Naive thymus-derived CD8-positive, alpha-beta T cell (primary cell): ENCODE measurements around the gene SOBP. TPM values are rescaled to one million over a fixed set of nuclear protein-coding genes. Genes with fewer than 3 reads are reported as not detected.
A peak's percentile ranks its signal among the peaks of the same experiment; 100 is the strongest.

ENCODE experiments used
- ATAC-seq, 2 donors: fragments of 150-1000 bp; cut with Tn5 transposase in 1 of 2; sonication (Bioruptor Pico), chemical (Tn5 transposase) in 1 of 2; 1 replicate in 1 of 2; 2 replicates in 1 of 2; pipeline ENCODE4 v1.10.0; 2021; ENCODE audit warnings: mild to moderate bottlenecking in 2 of 2, moderate library complexity in 2 of 2
- POLR2A ChIA-PET: fragments of 350-600 bp; sonication (Branson Sonifier 250); formaldehyde crosslinking; loops from one replicate; lab custom pipeline; 2021; ENCODE audit warnings: antibody characterized with exemption; lab: Charles Lee
- DNase-seq, 10 donors: peaks; one replicate each; pipeline versions ENCODE4 v3.0.0 to v3.0.0-alpha.2; 2020 to 2022
- H3K27ac Mint-ChIP-seq, 10 donors: one replicate each; pipeline ENCODE4 v1.8.0; 2020 to 2022; ENCODE audit warnings: mild to moderate bottlenecking in 10 of 10, mixed read lengths in 10 of 10, moderate library complexity in 4 of 10, inconsistent platforms in 1 of 10
- H3K27me3 Mint-ChIP-seq, 5 donors: one replicate each; pipeline ENCODE4 v1.8.0; 2021 to 2022; ENCODE audit warnings: mixed read lengths in 5 of 5
- H3K36me3 Mint-ChIP-seq, 3 donors: one replicate each; pipeline ENCODE4 v1.8.0; 2020 to 2022; ENCODE audit warnings: mixed read lengths in 3 of 3, mild to moderate bottlenecking in 2 of 3, inconsistent platforms in 1 of 3
- H3K4me1 Mint-ChIP-seq, 4 donors: one replicate each; pipeline ENCODE4 v1.8.0; 2021 to 2022; ENCODE audit warnings: mixed read lengths in 4 of 4
- H3K4me3 Mint-ChIP-seq, 10 donors: one replicate each; pipeline ENCODE4 v1.8.0; 2020 to 2022; ENCODE audit warnings: mild to moderate bottlenecking in 10 of 10, mixed read lengths in 10 of 10, moderate library complexity in 6 of 10, inconsistent platforms in 1 of 10
- H3K9me3 Mint-ChIP-seq, 9 donors: one replicate each; pipeline ENCODE4 v1.8.0; 2020 to 2022; ENCODE audit warnings: mixed read lengths in 9 of 9, mild to moderate bottlenecking in 3 of 9, inconsistent platforms in 1 of 9, moderate library complexity in 1 of 9
- polyA plus RNA-seq, 3 donors: library from polyadenylated mRNA; unstranded; fragments of 300-500 nt; fragmentation: Illumina TruSeq; gene quantifications; one replicate each; pipeline ENCODE4 v1.2.3, GENCODE V29; 2021
- total RNA-seq, 8 experiments: library from RNA in 2 of 8; stranded (reverse) in 2 of 8; gene quantifications; one replicate each; pipeline ENCODE4 v1.2.3 and lab custom pipeline; 2021 to 2026

Gene SOBP
- total and polyA plus RNA-seq, 5 experiments from 2014 or later: 0.05 to 1.4 (median 0.39) TPM

DNA sequence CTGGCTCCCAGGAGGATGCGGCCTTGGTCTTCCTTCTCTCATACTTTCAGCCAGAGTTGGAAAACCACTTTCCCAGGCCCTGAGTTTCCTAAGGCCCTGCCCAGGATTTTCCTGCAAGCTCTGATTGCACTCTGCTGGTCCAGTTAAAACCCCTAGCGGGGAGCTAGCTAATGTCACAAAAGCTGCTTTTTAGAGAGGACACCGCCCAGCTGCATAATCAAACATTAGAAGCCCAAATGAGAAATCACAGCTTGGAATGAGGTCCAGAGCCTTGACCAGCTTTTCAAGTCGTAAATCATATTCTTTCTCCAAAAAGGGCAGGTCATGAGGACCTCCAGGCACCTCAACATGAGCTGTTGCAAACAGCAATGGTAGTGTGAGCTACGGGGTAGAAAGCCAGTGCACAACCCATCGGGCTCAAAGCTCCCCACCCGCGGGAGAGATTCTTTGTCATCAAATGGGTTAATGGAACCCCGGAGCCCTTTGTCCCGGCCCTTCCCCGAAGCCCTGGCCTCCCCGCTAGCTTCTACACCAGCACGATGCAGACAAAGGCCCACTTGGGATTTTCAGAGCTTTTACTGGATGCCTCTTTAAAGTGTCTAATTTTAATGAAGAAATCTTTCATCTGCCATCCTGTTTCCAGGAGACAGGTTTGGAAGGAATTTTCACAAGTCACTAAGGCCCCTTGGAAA, 200.2 kb downstream of the SOBP start:
- Mint-ChIP-seq H3K36me3 (peaks cover 0 to 4% (median 0%) of the 10 kb centered on the region in 3 donors), H3K4me3 (no peak overlapping the region), H3K27ac (no peak overlapping the region), H3K27me3 (no peaks in the 10 kb centered on the region), H3K4me1 (peaks cover 0 to 2% (median 0%) of the 10 kb centered on the region in 4 donors), H3K9me3 (no peaks in the 10 kb centered on the region)
- POLR2A ChIA-PET: interaction anchor here (0.6 to 0.8 kb wide), 2 partner anchors 9 to 203 kb away, joined by 3 read pairs; no protein-coding TSS in a partner anchor
- no peak for DNase-seq
- no peak for ATAC-seq

DNA sequence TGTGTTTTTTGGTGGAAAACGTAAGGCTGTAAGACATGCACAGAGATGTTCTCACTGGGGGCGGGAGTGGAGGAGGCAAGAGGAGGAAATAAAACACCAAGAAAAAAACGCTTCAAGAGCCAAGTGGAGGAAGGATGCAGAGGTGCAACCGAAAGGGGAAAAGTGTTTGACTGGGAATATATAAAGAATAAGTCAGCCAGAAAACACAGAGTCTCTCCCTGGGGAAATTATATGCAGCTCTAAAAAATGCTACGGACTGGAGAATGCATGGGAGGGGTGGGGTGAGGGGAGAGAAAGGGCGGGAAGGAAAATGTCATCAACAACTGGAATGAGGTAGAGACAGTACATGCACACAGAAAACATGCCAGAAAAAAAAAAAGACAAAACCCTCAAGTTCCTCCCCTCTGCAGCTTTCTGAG, 200.7 kb downstream of the SOBP start:
- POLR2A ChIA-PET: interaction anchor here (0.6 to 0.8 kb wide), 2 partner anchors 8 to 203 kb away, joined by 3 read pairs; no protein-coding TSS in a partner anchor
- no peaks in the 10 kb centered on the region for H3K27me3 Mint-ChIP-seq
- no peak overlapping the region for H3K27ac Mint-ChIP-seq
- H3K36me3 Mint-ChIP-seq: peaks cover 0 to 4% (median 0%) of the 10 kb centered on the region in 3 donors
- no peaks in the 10 kb centered on the region for H3K9me3 Mint-ChIP-seq
- H3K4me1 Mint-ChIP-seq: peaks cover 0 to 2% (median 0%) of the 10 kb centered on the region in 4 donors
- DNase-seq (no peak), ATAC-seq (no peak)
- H3K4me3 Mint-ChIP-seq: no peak overlapping the region

DNA sequence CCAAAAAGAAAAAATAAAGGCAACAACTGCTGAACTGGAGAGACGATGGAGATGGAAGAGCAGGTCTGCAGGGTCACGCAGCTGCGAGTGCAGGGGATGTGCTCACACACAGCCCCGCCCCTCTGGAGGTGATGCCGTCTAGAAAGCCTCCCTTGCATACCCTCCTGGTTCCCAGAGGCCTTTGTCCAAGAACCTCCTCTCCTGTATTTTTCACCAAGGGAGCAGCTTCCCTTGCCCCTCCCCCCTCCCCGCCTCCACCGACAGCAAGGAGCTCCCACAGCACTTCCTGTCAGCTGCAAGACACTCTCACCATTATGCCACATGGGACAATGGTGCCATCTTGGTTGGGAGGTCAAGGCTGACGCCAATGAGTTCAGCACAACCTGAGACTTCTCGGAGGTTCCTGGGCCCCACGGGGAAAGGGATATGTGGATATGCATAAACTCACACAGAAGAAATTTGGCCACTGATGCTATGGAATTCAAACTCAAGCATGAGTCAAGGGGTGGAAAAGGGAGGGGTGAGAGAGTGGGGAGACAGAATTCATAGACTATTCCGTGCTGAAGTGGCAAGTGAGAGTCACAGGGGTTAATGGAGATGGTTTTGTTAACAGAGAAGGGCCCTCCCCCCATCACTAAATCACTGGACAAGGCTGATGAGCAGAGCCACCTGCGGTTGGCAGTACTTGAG, 201.3 kb downstream of the SOBP start:
- H3K27ac Mint-ChIP-seq: no peak overlapping the region
- no peak for ATAC-seq
- no peaks in the 10 kb centered on the region for H3K27me3 Mint-ChIP-seq
- peaks cover 0 to 4% (median 0%) of the 10 kb centered on the region in 3 donors for H3K36me3 Mint-ChIP-seq
- H3K4me3 Mint-ChIP-seq: no peak overlapping the region
- H3K4me1 Mint-ChIP-seq: peaks cover 0 to 5% (median 0%) of the 10 kb centered on the region in 4 donors
- H3K9me3 Mint-ChIP-seq: no peaks in the 10 kb centered on the region
- POLR2A ChIA-PET: interaction anchor here (0.8 kb wide), 1 partner anchor 8 kb away, joined by 3 read pairs; no protein-coding TSS in a partner anchor
- DNase-seq: no peak

DNA sequence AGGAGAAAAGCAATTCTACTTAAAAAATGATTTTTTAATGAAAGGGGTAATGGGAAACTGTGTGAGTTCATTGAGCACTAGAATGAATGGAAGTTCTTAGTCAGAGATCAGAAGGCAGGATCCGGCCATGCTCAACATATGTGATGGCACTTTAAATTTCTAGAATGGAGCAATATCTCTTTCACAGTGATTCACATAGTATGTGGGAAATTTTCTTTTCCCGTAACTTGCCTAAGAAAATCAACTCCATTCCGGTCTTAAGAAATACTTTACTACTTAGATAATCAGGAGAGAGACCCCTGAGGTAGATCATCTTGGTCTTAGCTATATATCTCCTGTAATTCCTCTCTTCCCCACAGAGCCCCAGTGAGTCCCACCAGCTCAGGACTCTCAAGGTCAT, 202.4 kb downstream of the SOBP start:
- POLR2A ChIA-PET: no interaction called here
- Mint-ChIP-seq H3K36me3 (no peaks in the 10 kb centered on the region), H3K9me3 (no peaks in the 10 kb centered on the region), H3K4me3 (no peak overlapping the region), H3K27me3 (no peaks in the 10 kb centered on the region), H3K4me1 (peaks cover 5 to 14% (median 7%) of the 10 kb centered on the region in 4 donors), H3K27ac (no peak overlapping the region)
- no peak for ATAC-seq
- no peak for DNase-seq

DNA sequence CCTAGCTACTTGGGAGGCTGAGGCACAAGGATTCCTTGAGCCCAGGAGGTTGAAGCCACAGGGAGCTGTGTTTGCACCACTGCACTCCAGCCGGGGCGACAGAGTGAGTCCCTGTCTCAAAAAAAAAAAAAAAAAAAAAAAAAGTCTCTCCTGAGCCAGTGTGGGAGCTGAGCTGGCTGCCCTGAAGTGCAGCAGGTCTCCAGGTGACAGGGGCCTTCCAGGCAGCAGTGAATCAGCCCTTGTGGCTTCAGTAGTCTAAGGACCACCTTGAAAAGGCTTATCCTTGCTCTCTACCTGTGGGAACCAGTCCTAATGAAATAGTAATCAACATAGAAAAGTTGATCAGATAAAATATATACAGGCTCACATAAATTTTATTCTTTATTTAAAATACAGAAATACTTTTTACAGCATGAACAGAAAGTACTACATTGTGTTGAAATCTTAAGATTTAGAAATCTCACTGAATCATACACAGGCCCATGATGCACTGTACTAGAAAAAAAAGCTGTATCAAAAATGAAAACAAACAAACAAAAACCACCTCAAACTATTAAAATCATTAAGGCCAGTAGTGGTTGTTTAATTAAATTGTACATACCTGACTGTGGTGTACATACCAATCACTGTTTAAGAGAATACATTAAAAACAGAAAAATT, 205.3 kb downstream of the SOBP start:
- no peaks in the 10 kb centered on the region for H3K27me3 Mint-ChIP-seq
- H3K4me3 Mint-ChIP-seq: no peak overlapping the region
- peaks cover 22 to 37% (median 30%) of the 10 kb centered on the region in 4 donors for H3K4me1 Mint-ChIP-seq
- peaks cover 0 to 11% (median 0%) of the 10 kb centered on the region in 9 donors for H3K9me3 Mint-ChIP-seq
- ATAC-seq: no peak
- POLR2A ChIA-PET: interaction anchor here (0.6 to 0.9 kb wide), 2 partner anchors 15 to 814 kb away, joined by 3 to 5 read pairs; no protein-coding TSS in a partner anchor
- DNase-seq: no peak
- H3K36me3 Mint-ChIP-seq: no peaks in the 10 kb centered on the region
- H3K27ac Mint-ChIP-seq: peak overlapping the region in 1 of 10 donors; percentile 29

DNA sequence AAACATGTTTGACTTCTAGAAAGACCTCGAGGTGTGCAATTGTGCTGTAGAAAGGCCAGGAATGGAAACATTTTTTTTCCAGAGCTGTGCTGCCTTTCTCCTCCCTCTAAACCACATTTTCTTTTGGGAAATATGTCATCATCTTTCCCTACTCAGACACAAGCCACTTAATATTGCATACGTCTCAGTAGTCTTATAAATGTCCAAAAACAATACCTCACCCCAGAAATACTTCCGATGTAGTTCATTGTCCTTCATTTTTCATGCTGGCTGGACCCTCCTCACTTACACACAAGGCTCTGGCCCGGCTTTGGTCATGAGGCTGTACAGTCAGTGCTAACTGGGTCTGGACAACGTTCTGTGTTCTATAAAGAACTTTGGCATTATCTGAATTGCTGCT, 207.8 kb downstream of the SOBP start:
- peaks cover 24 to 42% (median 30%) of the 10 kb centered on the region in 4 donors for H3K4me1 Mint-ChIP-seq
- ATAC-seq (no peak), DNase-seq (no peak)
- POLR2A ChIA-PET: interaction anchor here (1.0 kb wide), 1 partner anchor 154 kb away, joined by 4 read pairs; no protein-coding TSS in a partner anchor
- peak overlapping the region in 4 of 10 donors; percentile 2 to 75 (median 15) for H3K27ac Mint-ChIP-seq
- H3K4me3 Mint-ChIP-seq: no peak overlapping the region
- no peaks in the 10 kb centered on the region for H3K27me3 Mint-ChIP-seq
- peaks cover 0 to 11% (median 0%) of the 10 kb centered on the region in 9 donors for H3K9me3 Mint-ChIP-seq
- peaks cover 0 to 3% (median 3%) of the 10 kb centered on the region in 3 donors for H3K36me3 Mint-ChIP-seq

DNA sequence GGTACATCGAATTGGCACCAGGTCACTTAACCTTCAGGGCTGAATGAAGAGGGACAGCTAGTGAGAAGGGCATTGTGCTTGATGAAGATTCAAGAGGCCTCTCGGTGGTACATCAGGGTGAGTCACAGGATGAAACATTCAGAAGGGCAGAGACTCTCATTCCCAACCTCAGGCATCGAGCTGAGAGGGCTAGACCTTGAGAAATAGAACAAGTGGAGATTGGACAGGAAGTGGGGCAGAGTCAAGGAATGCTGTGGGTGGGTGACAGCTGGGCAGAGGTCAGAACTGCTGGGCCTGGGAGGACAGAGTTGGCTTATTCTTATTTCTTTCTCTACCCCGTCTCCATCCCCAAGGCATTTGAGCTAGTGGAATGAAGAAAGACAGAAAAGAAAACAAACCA, 208.2 kb downstream of the SOBP start:
- Mint-ChIP-seq H3K4me3 (no peak overlapping the region), H3K4me1 (peaks cover 25 to 45% (median 31%) of the 10 kb centered on the region in 4 donors), H3K27ac (peak overlapping the region in 7 of 10 donors; percentile 11 to 75 (median 21)), H3K36me3 (peaks cover 0 to 5% (median 4%) of the 10 kb centered on the region in 3 donors), H3K27me3 (no peaks in the 10 kb centered on the region), H3K9me3 (peaks cover 0 to 11% (median 0%) of the 10 kb centered on the region in 9 donors)
- no peak for DNase-seq
- POLR2A ChIA-PET: interaction anchor here (1.0 kb wide), 1 partner anchor 153 kb away, joined by 4 read pairs; no protein-coding TSS in a partner anchor
- ATAC-seq: no peak

DNA sequence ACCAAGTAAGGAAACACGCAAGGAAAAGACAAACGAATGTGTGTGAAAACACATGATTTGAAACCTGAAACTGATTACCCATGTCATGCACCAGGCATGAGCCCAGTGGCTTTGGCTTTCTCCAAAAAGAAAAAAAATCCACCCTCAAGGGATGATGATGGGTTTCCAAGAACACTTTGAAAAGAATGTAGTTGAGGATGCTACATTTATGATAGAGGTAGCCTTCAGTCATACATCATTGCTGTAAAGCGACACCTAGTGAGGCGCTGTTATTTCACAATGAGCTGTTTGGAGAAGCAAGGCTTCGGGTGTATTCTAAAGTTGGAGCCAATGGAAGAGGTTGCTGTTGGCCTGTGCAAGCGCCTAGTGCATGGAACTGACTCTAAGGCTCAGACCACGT, 209.3 kb downstream of the SOBP start:
- ATAC-seq: no peak
- H3K4me1 Mint-ChIP-seq: peaks cover 29 to 50% (median 38%) of the 10 kb centered on the region in 4 donors
- no peak overlapping the region for H3K4me3 Mint-ChIP-seq
- peak overlapping the region; percentile 20 to 87 (median 82) for H3K27ac Mint-ChIP-seq
- peaks cover 1 to 16% (median 7%) of the 10 kb centered on the region in 3 donors for H3K36me3 Mint-ChIP-seq
- POLR2A ChIA-PET: interaction anchor here (0.5 to 1.3 kb wide), 2 partner anchors 9 to 149 kb away, joined by 3 to 5 read pairs; no protein-coding TSS in a partner anchor
- DNase-seq: no peak
- H3K27me3 Mint-ChIP-seq: no peaks in the 10 kb centered on the region
- H3K9me3 Mint-ChIP-seq: peaks cover 0 to 11% (median 0%) of the 10 kb centered on the region in 9 donors

DNA sequence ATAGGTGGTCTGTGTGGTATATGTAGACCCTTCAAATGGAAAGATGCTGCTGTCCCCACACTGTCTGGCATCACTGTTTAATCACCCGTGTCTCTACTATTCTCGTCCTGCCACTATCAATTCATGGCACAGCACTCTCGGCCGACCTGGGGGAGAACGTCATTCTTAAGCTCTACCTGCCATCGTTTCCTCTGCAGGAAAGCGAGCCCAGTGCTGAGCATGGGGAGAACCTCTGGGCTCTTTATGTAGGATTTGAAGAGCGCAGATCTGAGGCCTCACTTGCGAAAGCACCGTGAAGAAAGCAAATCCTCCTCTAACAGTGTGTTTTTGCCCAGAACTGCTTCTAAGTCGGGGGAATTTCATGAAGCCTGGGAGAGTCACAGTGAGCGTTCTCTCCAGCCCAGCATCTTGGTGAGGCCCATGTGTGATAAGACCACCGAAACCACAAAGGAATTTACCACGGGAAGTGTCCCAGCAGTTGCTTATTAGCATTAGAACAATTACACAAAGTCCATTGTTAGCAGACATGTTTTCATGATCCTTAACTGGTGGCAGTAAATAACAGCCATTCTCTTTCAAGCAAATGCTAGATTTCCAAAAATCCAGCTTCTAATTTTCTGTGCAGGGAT, 209.9 kb downstream of the SOBP start:
- no peaks in the 10 kb centered on the region for H3K27me3 Mint-ChIP-seq
- no peak for DNase-seq
- H3K27ac Mint-ChIP-seq: peak overlapping the region; percentile 46 to 90 (median 83)
- POLR2A ChIA-PET: interaction anchor here (1.3 kb wide), 1 partner anchor 149 kb away, joined by 5 read pairs; no protein-coding TSS in a partner anchor
- H3K4me3 Mint-ChIP-seq: peak overlapping the region in 2 of 10 donors; percentile 24 to 56
- ATAC-seq: peak; percentile 31 to 40
- H3K9me3 Mint-ChIP-seq: peaks cover 0 to 11% (median 0%) of the 10 kb centered on the region in 9 donors
- peaks cover 32 to 54% (median 42%) of the 10 kb centered on the region in 4 donors for H3K4me1 Mint-ChIP-seq
- peaks cover 5 to 22% (median 11%) of the 10 kb centered on the region in 3 donors for H3K36me3 Mint-ChIP-seq

DNA sequence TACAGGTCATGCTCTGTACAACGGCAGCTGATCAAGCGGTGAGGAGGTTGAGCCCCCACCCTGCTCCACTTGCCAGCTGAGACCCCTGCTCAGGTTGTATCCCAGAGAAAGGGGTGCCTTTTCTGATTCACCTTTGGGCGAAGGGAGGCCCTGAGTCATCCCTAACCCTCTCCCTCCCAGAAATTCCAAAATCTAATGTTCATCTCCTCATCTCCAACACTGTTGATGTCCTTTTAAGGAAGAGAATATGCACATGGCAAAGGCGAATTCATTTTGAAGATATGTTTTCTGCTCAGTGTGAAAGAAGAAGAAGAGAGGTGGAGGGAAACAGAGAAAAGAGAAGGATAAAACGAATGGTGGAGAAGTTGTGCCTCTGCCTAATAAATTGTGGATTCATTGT, 213.7 kb downstream of the SOBP start:
- Mint-ChIP-seq H3K36me3 (peaks cover 5 to 59% (median 25%) of the 10 kb centered on the region in 3 donors), H3K4me1 (peaks cover 18 to 42% (median 34%) of the 10 kb centered on the region in 4 donors), H3K27me3 (no peaks in the 10 kb centered on the region), H3K9me3 (peaks cover 0 to 2% (median 0%) of the 10 kb centered on the region in 9 donors), H3K4me3 (no peak overlapping the region), H3K27ac (peak overlapping the region in 7 of 10 donors; percentile 32 to 73 (median 56))
- POLR2A ChIA-PET: interaction anchor here (0.5 to 1.8 kb wide), 2 partner anchors 9 to 119 kb away, joined by 3 to 6 read pairs; no protein-coding TSS in a partner anchor
- ATAC-seq (no peak), DNase-seq (no peak)

DNA sequence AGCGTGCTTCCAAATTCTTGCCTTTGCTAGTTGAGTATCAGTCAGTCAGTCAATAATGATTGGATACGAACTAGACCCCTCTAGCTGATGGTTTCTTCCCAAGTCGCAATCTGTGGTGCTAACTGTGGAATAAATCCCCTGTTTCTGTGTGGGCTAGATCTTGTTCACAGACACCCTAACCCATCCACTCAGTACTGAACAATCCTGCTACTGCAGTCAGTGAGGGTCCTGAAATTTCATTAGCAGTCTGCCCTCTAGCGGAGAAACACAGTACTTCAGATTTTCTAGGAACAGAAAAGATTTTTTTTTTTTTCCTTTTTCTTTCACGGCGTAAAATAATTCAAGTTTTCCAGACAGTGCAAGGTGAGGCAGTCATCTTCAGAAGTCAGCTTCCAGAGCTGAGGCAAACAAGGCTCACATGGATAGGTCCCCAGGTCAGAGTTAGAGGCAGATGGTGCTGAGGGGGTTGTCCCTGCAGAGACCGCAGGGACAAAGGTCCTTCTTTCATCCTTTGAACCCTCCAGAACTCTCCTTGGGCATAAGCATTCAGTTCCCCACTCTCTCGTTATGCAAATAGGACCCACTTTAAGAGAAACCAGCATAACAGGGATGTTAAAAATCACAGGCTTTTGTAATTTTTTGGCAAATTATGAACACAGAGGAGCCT, 214.6 kb downstream of the SOBP start:
- DNase-seq: peak in 7 of 10 donors; percentile 19 to 50 (median 32)
- ATAC-seq: peak; percentile 36 to 47
- H3K4me1 Mint-ChIP-seq: peaks cover 23 to 44% (median 36%) of the 10 kb centered on the region in 4 donors
- peak overlapping the region; percentile 15 to 79 (median 62) for H3K27ac Mint-ChIP-seq
- no peak overlapping the region for H3K4me3 Mint-ChIP-seq
- H3K9me3 Mint-ChIP-seq: no peaks in the 10 kb centered on the region
- peaks cover 5 to 65% (median 25%) of the 10 kb centered on the region in 3 donors for H3K36me3 Mint-ChIP-seq
- POLR2A ChIA-PET: interaction anchor here (0.7 to 1.8 kb wide), 3 partner anchors 9 to 245 kb away, joined by 3 to 6 read pairs (median 3); partner anchors contain the start of gene PDSS2
- H3K27me3 Mint-ChIP-seq: no peaks in the 10 kb centered on the region
